Omental fat pad (tissue), 4 donors: ENCODE measurements around the gene TTC3. TPM values are rescaled to one million over a fixed set of nuclear protein-coding genes. Genes with fewer than 3 reads are reported as not detected.

Source experiments
- ATAC-seq: fragments of 150-250 bp; one replicate; pipeline ENCODE4 v1.9.1; 2016; ENCODE audit warnings: mild to moderate bottlenecking, moderate library complexity; ENCODE audit not compliant: low FRiP score
- DNase-seq: peaks from one replicate; pipeline ENCODE4 v3.0.0-alpha.2; 2019; ENCODE audit warnings: low spot score
- CTCF ChIP-seq, 3 donors: fragments of 450-650 bp; IDR thresholded peaks; one replicate each; pipeline ENCODE4 v1.5.1; 2016 to 2017; ENCODE audit warnings: antibody characterized with exemption in 3 of 3, mild to moderate bottlenecking in 3 of 3, moderate library complexity in 2 of 3
- total RNA-seq, 4 donors: library from RNA; depleted of rRNA; stranded (reverse); fragments of >200 nt; gene quantifications; one replicate each; pipeline ENCODE4 v1.1.0, GENCODE V29; 2016

TTC3 gene
- total RNA-seq, 4 donors from 2014 or later = 95.4 to 241 (median 148) TPM

GRCh38 chr21:37192019-37192418, 119.0 kb downstream of the TTC3 start:
- ATAC-seq (no peak), DNase-seq (no peak)
- TF ChIP-seq CTCF (IDR thresholded peaks at IDR 0.05) = no peak

- TF ChIP-seq CTCF (IDR thresholded peaks at IDR 0.05) = no peak
- DNase-seq (no peak), ATAC-seq (no peak)
These were observed 120.0 kb downstream of the TTC3 start for GRCh38 chr21:37193006-37193405.

- DNase-seq (no peak), ATAC-seq (no peak)
- TF ChIP-seq CTCF (IDR thresholded peaks at IDR 0.05) = no peak
These were observed 120.6 kb downstream of the TTC3 start for GRCh38 chr21:37193676-37194075.

- ATAC-seq (no peak), DNase-seq (no peak)
- TF ChIP-seq CTCF (IDR thresholded peaks at IDR 0.05) = no peak
These were observed 122.0 kb downstream of the TTC3 start for GRCh38 chr21:37195059-37195458.

- no peak for TF ChIP-seq CTCF (IDR thresholded peaks at IDR 0.05)
- ATAC-seq = no peak
- DNase-seq = no peak
These were observed 122.6 kb downstream of the TTC3 start for GRCh38 chr21:37195610-37196009.

GRCh38 chr21:37196847-37197246, 123.8 kb downstream of the TTC3 start:
- TF ChIP-seq CTCF (IDR thresholded peaks at IDR 0.05) = no peak
- ATAC-seq = no peak
- no peak for DNase-seq

GRCh38 chr21:37197746-37198145, 124.7 kb downstream of the TTC3 start:
- no peak for ATAC-seq
- no peak for TF ChIP-seq CTCF (IDR thresholded peaks at IDR 0.05)
- no peak for DNase-seq
